Stomach (tissue), 9 donors: ENCODE data around the gene PLEKHB2. TPM values are rescaled to one million over a fixed set of nuclear protein-coding genes. Genes with fewer than 3 reads are reported as not detected.
"Not testable (repeated sequence)": the region's sequence is repeated elsewhere in the genome, so short reads cannot be mapped to it uniquely, and the experiment has no call there.

Experiments used
- DNase-seq, 2 donors: peaks; one replicate each; pipeline versions ENCODE4 v3.0.0 to v3.0.0-alpha.2; 2013 to 2019
- H3K27ac ChIP-seq, 5 donors: fragments of 200-600 bp in 4 of 5; sonication (generic) in 4 of 5; one replicate each; pipeline ENCODE4 v1.5.1; 2013 to 2019; ENCODE audit warnings: mild to moderate bottlenecking in 1 of 5, moderate library complexity in 1 of 5
- H3K27me3 ChIP-seq, 3 donors: fragments of 200-600 bp; sonication (generic); one replicate each; pipeline ENCODE4 v1.5.1; 2017 to 2019; ENCODE audit warnings: mixed run types in 1 of 3
- H3K36me3 ChIP-seq, 4 donors: fragments of 200-600 bp; sonication (generic); 1 replicate in 3 of 4; 2 replicates in 1 of 4; pipeline ENCODE4 v1.5.1; 2016 to 2019
- H3K4me1 ChIP-seq, 4 donors: fragments of 200-600 bp; sonication (generic); one replicate each; pipeline ENCODE4 v1.5.1; 2016 to 2019
- H3K4me3 ChIP-seq, 4 donors: fragments of 200-600 bp; sonication (generic) in 3 of 4; one replicate each; pipeline ENCODE4 v1.5.1; 2016 to 2019; ENCODE audit warnings: mild to moderate bottlenecking in 1 of 4
- H3K9me3 ChIP-seq, 4 donors: fragments of 200-600 bp; sonication (generic); one replicate each; pipeline ENCODE4 v1.5.1; 2016 to 2019
- CTCF ChIP-seq, 7 experiments: fragments of 450-650 bp in 4 of 7; fragments of 200-600 bp in 3 of 7; sonication (generic) in 3 of 7; IDR thresholded peaks; one replicate each; pipeline ENCODE4 v1.5.1; 2016 to 2019; ENCODE audit warnings: antibody characterized with exemption in 7 of 7, control low read depth in 2 of 7, mild to moderate bottlenecking in 1 of 7
- EP300 ChIP-seq: sonication (generic); formaldehyde crosslinking; IDR thresholded peaks from one replicate; pipeline ENCODE4 v1.6.1; 2017; ENCODE audit warnings: antibody characterized with exemption
- POLR2A ChIP-seq, 4 donors: fragments of 450-650 bp; IDR thresholded peaks; one replicate each; pipeline ENCODE4 v1.6.1; 2016; ENCODE audit warnings: antibody characterized with exemption in 4 of 4, control low read depth in 2 of 4, mild to moderate bottlenecking in 1 of 4, moderate library complexity in 1 of 4
- POLR2AphosphoS5 ChIP-seq, 3 donors: sonication (generic); formaldehyde crosslinking; IDR thresholded peaks; one replicate each; pipeline ENCODE4 v1.6.1; 2016; ENCODE audit warnings: antibody characterized with exemption in 3 of 3
- WGBS, 5 donors: extraction: QIAGEN DNeasy Blood & Tissue Kit in 3 of 5; methylation state at CpG; one replicate each; pipeline versions ENCODE4 v1.1.5 to v1.1.7; 2013 to 2018; 5-methylcytosine and 5-hydroxymethylcytosine counted together
- intact Hi-C: fragments of 100-400 bp; cut with DNase I; formaldehyde crosslinking; loops from one replicate; pipeline ENCODE4 v1.15.1; 2023; ENCODE audit warnings: low total_unique reads
- polyA plus RNA-seq, 3 donors: library from polyadenylated mRNA; stranded (reverse); fragments of 200-250 nt; gene quantifications; one replicate each; pipeline ENCODE4 v1.2.3, GENCODE V29; 2013
- total RNA-seq, 5 donors: library from RNA; depleted of rRNA; stranded (reverse); fragments of >200 nt; gene quantifications; one replicate each; pipeline versions ENCODE4 v1.1.0 to v1.2.3, GENCODE V29; 2014 to 2016
- donor health status: healthy with polysubstance abuse.
- donor health status: Bipolar disorder and iron deficiency.
- donor health status: healthy.

Gene PLEKHB2
- total and polyA plus RNA-seq, 8 donors = 13.2 to 181 (median 54.1) TPM

- Histone ChIP-seq H3K36me3 (peaks cover 27 to 82% (median 81%) of the 10 kb centered on the region in 4 donors), H3K9me3 (no peaks in the 10 kb centered on the region), H3K27ac (no peak overlapping the region), H3K27me3 (no peaks in the 10 kb centered on the region), H3K4me3 (no peak overlapping the region), H3K4me1 (no peaks in the 10 kb centered on the region)
- DNase-seq = peak in 1 of 2 donors; percentile 32
- TF ChIP-seq EP300 (no peak), CTCF (IDR thresholded peaks at IDR 0.05) (no peak), POLR2AphosphoS5 (IDR thresholded peaks at IDR 0.05) (no peak)
- intact Hi-C loops = no loop called here
- WGBS, 5 donors = 75 to 91% (median 80%) methylated on average over 3 of the region's 3 CpGs
These were observed 43.3 kb downstream of the PLEKHB2 start for GRCh38 chr2:131148426-131148825.

- DNase-seq, H3K4me3 ChIP-seq: not testable (repeated sequence)
- peaks cover 0 to 10% (median 0%) of the 10 kb centered on the region in 4 donors for H3K4me1 ChIP-seq
These were observed 45.0 kb downstream of the PLEKHB2 start for GRCh38 chr2:131150109-131150508.

DNA sequence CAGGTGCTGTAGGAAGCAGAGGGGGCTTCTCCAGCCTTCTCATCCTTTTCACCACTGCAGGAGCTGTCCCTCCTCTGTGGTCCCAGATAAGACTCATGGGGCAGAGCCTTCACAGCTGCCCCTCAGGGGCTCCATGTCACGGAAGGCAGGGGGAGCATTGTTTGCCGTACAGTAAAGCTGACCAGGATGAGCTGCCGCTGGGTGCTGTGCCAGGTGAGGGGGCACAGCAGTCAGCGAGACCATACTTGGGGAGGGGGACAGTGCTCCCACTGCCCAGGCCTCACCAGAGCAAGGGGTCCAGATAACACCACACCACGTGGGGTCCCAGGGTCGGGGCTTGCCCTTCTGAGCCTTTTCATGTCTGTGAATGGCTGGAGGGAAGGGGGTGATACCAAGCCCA, 46.3 kb downstream of the PLEKHB2 start:
- Histone ChIP-seq H3K4me3 (no peak overlapping the region), H3K4me1 (peaks cover 0 to 10% (median under 1%) of the 10 kb centered on the region in 4 donors), H3K27ac (no peak overlapping the region), H3K36me3 (peaks cover 16 to 53% (median 51%) of the 10 kb centered on the region in 4 donors), H3K27me3 (no peaks in the 10 kb centered on the region), H3K9me3 (no peaks in the 10 kb centered on the region)
- 79 to 90% (median 85%) methylated on average over 3 to 6 of the region's 6 CpGs for WGBS, 5 donors
- TF ChIP-seq CTCF (IDR thresholded peaks at IDR 0.05) (no peak), POLR2A (IDR thresholded peaks at IDR 0.05) (no peak), EP300 (no peak), POLR2AphosphoS5 (IDR thresholded peaks at IDR 0.05) (no peak)
- DNase-seq = no peak
- intact Hi-C loops = loop anchor here (10.0 kb wide), 1 partner anchor 523 kb away; no protein-coding TSS in a partner anchor

More at GRCh38 chr2:131150109-131150508, 45.0 kb downstream of the PLEKHB2 start:
- intact Hi-C loops = loop anchor here (10.0 kb wide), 1 partner anchor 525 kb away; no protein-coding TSS in a partner anchor
- not testable (repeated sequence) for H3K27me3 ChIP-seq, H3K9me3 ChIP-seq, H3K27ac ChIP-seq
- peaks cover 20 to 65% (median 64%) of the 10 kb centered on the region in 4 donors for H3K36me3 ChIP-seq
- WGBS, 5 donors = 96 to 99% (median 98%) methylated on average over 9 of the region's 9 CpGs

- TF ChIP-seq EP300 (no peak), POLR2AphosphoS5 (IDR thresholded peaks at IDR 0.05) (no peak), CTCF (IDR thresholded peaks at IDR 0.05) (no peak), POLR2A (IDR thresholded peaks at IDR 0.05) (no peak)
- no peaks in the 10 kb centered on the region for H3K27me3 ChIP-seq
- no peaks in the 10 kb centered on the region for H3K9me3 ChIP-seq
- H3K36me3 ChIP-seq = peaks cover 11 to 46% (median 45%) of the 10 kb centered on the region in 4 donors
- WGBS, 5 donors = 39 to 57% (median 50%) methylated on average over 7 of the region's 7 CpGs
- intact Hi-C loops = loop anchor here (10.0 kb wide), 1 partner anchor 523 kb away; no protein-coding TSS in a partner anchor
- H3K27ac ChIP-seq = no peak overlapping the region
- no peak overlapping the region for H3K4me3 ChIP-seq
- no peak for DNase-seq
- H3K4me1 ChIP-seq = peaks cover 0 to 10% (median 2%) of the 10 kb centered on the region in 4 donors
These were observed 46.9 kb downstream of the PLEKHB2 start for GRCh38 chr2:131152074-131152473.

- Histone ChIP-seq H3K27ac (no peak overlapping the region), H3K36me3 (peaks cover 4 to 31% (median 30%) of the 10 kb centered on the region in 4 donors), H3K4me1 (peaks cover 0 to 10% (median 2%) of the 10 kb centered on the region in 4 donors), H3K27me3 (no peaks in the 10 kb centered on the region), H3K9me3 (no peaks in the 10 kb centered on the region), H3K4me3 (no peak overlapping the region)
- intact Hi-C loops = loop anchor here (10.0 kb wide), 1 partner anchor 521 kb away; no protein-coding TSS in a partner anchor
- DNase-seq = no peak
- TF ChIP-seq CTCF (IDR thresholded peaks at IDR 0.05) (no peak), POLR2A (IDR thresholded peaks at IDR 0.05) (no peak), EP300 (no peak), POLR2AphosphoS5 (IDR thresholded peaks at IDR 0.05) (no peak)
- 43 to 59% (median 50%) methylated on average over 2 to 4 of the region's 4 CpGs for WGBS, 5 donors
These were observed 48.4 kb downstream of the PLEKHB2 start for GRCh38 chr2:131153529-131153928.
